Mononuclear cell (primary cell): ENCODE measurements around the gene ATP11A. TPM values are rescaled to one million over a fixed set of nuclear protein-coding genes. Genes with fewer than 3 reads are reported as not detected.
"Not testable (repeated sequence)": the region's sequence is repeated elsewhere in the genome, so short reads cannot be mapped to it uniquely, and the experiment has no call there.

Source experiments
- H3K27me3 ChIP-seq: 2 replicates; pipeline ENCODE4 v1.6.0; 2011; ENCODE audit warnings: low read length, control low read depth; ENCODE audit not compliant: insufficient read depth
- H3K4me1 ChIP-seq: 2 replicates; pipeline ENCODE4 v1.5.1; 2011; ENCODE audit warnings: mild to moderate bottlenecking, low read length, control low read depth; ENCODE audit not compliant: insufficient read depth
- H3K4me3 ChIP-seq: 2 replicates; pipeline ENCODE4 v1.5.1; 2011; ENCODE audit warnings: mild to moderate bottlenecking, low read length, moderate library complexity
- H3K9me3 ChIP-seq: 2 replicates; pipeline ENCODE4 v1.5.1; 2011; ENCODE audit warnings: low read depth, mild to moderate bottlenecking, control low read depth, low read length
- total RNA-seq: library from RNA; depleted of rRNA; stranded (reverse); fragments of >200 nt; gene quantifications from one replicate; pipeline ENCODE4 v1.2.3, GENCODE V29; 2012

The ATP11A gene
- total RNA-seq, 1 donor, result 24.9 TPM

GRCh38 chr13:112680741-112681360 is 9.0 kb upstream of the ATP11A start:
- Histone ChIP-seq H3K4me3 (no peak overlapping the region), H3K4me1 (no peaks in the 10 kb centered on the region), H3K27me3 (no peaks in the 10 kb centered on the region)

GRCh38 chr13:112683581-112683980 is 6.3 kb upstream of the ATP11A start:
- no peak overlapping the region for H3K4me3 ChIP-seq
- H3K4me1 ChIP-seq, result peaks cover 10% of the 10 kb centered on the region
- no peaks in the 10 kb centered on the region for H3K27me3 ChIP-seq
- H3K9me3 ChIP-seq, result no peaks in the 10 kb centered on the region

More at GRCh38 chr13:112680741-112681360, 9.0 kb upstream of the ATP11A start:
- H3K9me3 ChIP-seq, result no peaks in the 10 kb centered on the region

GRCh38 chr13:112684071-112684845 is 5.6 kb upstream of the ATP11A start:
- H3K4me1 ChIP-seq, result peaks cover 17% of the 10 kb centered on the region
- H3K4me3 ChIP-seq, result no peak overlapping the region
- no peaks in the 10 kb centered on the region for H3K27me3 ChIP-seq
- H3K9me3 ChIP-seq, result no peaks in the 10 kb centered on the region

- H3K27me3 ChIP-seq, H3K4me3 ChIP-seq, H3K9me3 ChIP-seq: not testable (repeated sequence)
- H3K4me1 ChIP-seq, result peaks cover 18% of the 10 kb centered on the region
These were observed 4.5 kb upstream of the ATP11A start for GRCh38 chr13:112685189-112685805.

- H3K4me1 ChIP-seq, result peaks cover 19% of the 10 kb centered on the region
- H3K27me3 ChIP-seq, result no peaks in the 10 kb centered on the region
- H3K9me3 ChIP-seq, result no peaks in the 10 kb centered on the region
- no peak overlapping the region for H3K4me3 ChIP-seq
These were observed 3.9 kb upstream of the ATP11A start for GRCh38 chr13:112685896-112686295.

- Histone ChIP-seq H3K9me3 (no peaks in the 10 kb centered on the region), H3K4me3 (no peak overlapping the region), H3K4me1 (peaks cover 23% of the 10 kb centered on the region), H3K27me3 (no peaks in the 10 kb centered on the region)
These were observed 3.5 kb upstream of the ATP11A start for GRCh38 chr13:112686364-112686763.

GRCh38 chr13:112686987-112687386 is 2.9 kb upstream of the ATP11A start:
- no peak overlapping the region for H3K4me3 ChIP-seq
- H3K9me3 ChIP-seq, result no peaks in the 10 kb centered on the region
- peaks cover 30% of the 10 kb centered on the region for H3K4me1 ChIP-seq
- no peaks in the 10 kb centered on the region for H3K27me3 ChIP-seq

- H3K27me3 ChIP-seq, result no peaks in the 10 kb centered on the region
- H3K4me3 ChIP-seq, result no peak overlapping the region
- H3K9me3 ChIP-seq, result no peaks in the 10 kb centered on the region
- peaks cover 38% of the 10 kb centered on the region for H3K4me1 ChIP-seq
These were observed 1.8 kb upstream of the ATP11A start for GRCh38 chr13:112687836-112688559.

- Histone ChIP-seq H3K9me3 (no peaks in the 10 kb centered on the region), H3K4me1 (peaks cover 46% of the 10 kb centered on the region), H3K27me3 (no peaks in the 10 kb centered on the region), H3K4me3 (peak overlapping the region; percentile 78)
These were observed 1.1 kb upstream of the ATP11A start for GRCh38 chr13:112688560-112689302.

GRCh38 chr13:112690283-112690929 is 568 bp downstream of the ATP11A start:
- Histone ChIP-seq H3K27me3 (no peaks in the 10 kb centered on the region), H3K4me1 (peaks cover 55% of the 10 kb centered on the region), H3K9me3 (no peaks in the 10 kb centered on the region), H3K4me3 (peak overlapping the region; percentile 78)

GRCh38 chr13:112692104-112692503 is 2.3 kb downstream of the ATP11A start:
- Histone ChIP-seq H3K27me3 (no peaks in the 10 kb centered on the region), H3K4me1 (peaks cover 55% of the 10 kb centered on the region), H3K9me3 (no peaks in the 10 kb centered on the region), H3K4me3 (peak overlapping the region; percentile 78)

GRCh38 chr13:112692586-112692985 is 2.7 kb downstream of the ATP11A start:
- no peaks in the 10 kb centered on the region for H3K9me3 ChIP-seq
- H3K4me1 ChIP-seq, result peaks cover 54% of the 10 kb centered on the region
- H3K4me3 ChIP-seq, result no peak overlapping the region

GRCh38 chr13:112693831-112694497 is 4.1 kb downstream of the ATP11A start:
- Histone ChIP-seq H3K9me3 (no peaks in the 10 kb centered on the region), H3K27me3 (no peaks in the 10 kb centered on the region), H3K4me1 (peaks cover 41% of the 10 kb centered on the region), H3K4me3 (no peak overlapping the region)

More at GRCh38 chr13:112692586-112692985, 2.7 kb downstream of the ATP11A start:
- H3K27me3 ChIP-seq, result no peaks in the 10 kb centered on the region
